HG03520 (cell line): ENCODE measurements around the gene OR51A2.
"Not testable (repeated sequence)": the region's sequence is repeated elsewhere in the genome, so short reads cannot be mapped to it uniquely, and the experiment has no call there.

ENCODE experiments used
- ATAC-seq: cut with Tn5 transposase; IDR thresholded peaks from one replicate; pipeline ENCODE4 v1.9.1; 2021; ENCODE audit warnings: mild to moderate bottlenecking, moderate library complexity; ENCODE audit not compliant: unreplicated experiment

OR51A2 gene, protein sequence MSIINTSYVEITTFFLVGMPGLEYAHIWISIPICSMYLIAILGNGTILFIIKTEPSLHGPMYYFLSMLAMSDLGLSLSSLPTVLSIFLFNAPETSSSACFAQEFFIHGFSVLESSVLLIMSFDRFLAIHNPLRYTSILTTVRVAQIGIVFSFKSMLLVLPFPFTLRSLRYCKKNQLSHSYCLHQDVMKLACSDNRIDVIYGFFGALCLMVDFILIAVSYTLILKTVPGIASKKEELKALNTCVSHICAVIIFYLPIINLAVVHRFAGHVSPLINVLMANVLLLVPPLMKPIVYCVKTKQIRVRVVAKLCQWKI

GRCh38 chr11:4955613-4956012, at the start of gene OR51A2:
OR51A2 (minus strand) TSS chr11:4955713; CDS start chr11:4955713, 0 bp downstream.
- ATAC-seq = not testable (repeated sequence)

- ATAC-seq = no peak
These were observed 49.1 kb upstream of the OR51A2 start for GRCh38 chr11:5004424-5005274.

DNA sequence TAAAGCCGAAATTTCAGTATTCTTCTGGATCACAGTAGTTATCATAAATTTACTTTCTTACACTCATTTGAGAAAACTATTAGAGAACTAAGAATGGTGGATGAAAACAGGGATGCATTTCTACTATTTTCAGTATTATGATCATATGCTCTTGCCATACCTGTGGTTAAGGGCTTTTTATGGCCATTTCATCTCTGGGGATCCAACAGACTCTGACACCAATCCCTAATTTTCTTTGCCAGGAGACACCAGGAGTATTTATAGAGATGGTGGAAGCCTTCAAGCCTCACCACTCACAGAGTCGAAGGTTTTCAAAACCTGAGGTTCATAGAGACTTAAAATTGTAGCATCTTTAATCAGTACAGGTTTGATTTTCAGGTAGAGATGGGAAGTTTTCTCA, 39.0 kb upstream of the OR51A2 start, which contains the start of gene OR51L1:
Gene OR51L1, plus strand, starts transcription at position 301 of the 400 bp plus-strand sequence. CDS start 4,132 bp downstream, outside the sequence.
- ATAC-seq = no peak

GRCh38 chr11:4991060-4991459, 35.5 kb upstream of the OR51A2 start:
- ATAC-seq = no peak

- ATAC-seq = no peak
These were observed 28.3 kb upstream of the OR51A2 start for GRCh38 chr11:4983841-4984240.

DNA sequence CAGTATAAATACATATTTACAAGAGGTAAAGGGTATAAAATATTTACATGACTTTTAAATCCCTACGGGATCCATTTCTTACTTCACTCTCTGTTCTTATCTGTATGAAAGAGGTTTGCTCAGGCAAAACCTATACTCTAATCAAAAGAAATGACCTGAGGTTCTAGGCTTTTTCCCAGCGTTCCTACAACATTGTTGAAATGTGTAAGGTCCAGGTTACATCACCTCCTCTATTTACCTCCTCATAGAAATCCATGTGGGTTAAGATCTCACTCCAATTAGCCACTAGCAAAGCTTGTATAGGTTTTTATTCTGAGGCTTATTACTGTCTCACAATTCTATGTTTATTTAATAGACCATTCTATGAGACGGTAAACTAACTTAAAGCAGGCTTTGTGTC, 27.2 kb upstream of the OR51A2 start:
- ATAC-seq = no peak

GRCh38 chr11:4979036-4979435, 23.5 kb upstream of the OR51A2 start:
- ATAC-seq = no peak

DNA sequence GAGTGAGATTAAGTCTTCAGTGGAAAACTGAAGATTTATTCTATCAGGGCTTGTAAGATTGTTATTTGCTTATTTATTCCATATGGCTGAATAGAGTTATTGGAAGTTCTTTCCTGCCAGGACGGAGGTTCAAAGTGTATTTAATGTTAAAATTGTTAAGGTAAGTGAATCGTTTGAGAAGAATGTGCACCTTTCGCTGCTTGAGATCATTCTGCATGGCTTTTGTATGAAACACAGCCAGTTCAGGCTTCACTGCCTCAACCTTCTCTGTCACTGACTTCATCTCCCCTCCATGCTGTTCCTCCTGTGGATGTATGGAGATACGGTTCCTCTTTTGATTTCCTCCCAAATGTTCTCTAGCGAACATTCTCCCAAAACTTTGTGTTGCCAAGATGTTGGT, 19.9 kb upstream of the OR51A2 start:
- ATAC-seq = no peak

- ATAC-seq = no peak
These were observed 7.3 kb upstream of the OR51A2 start for GRCh38 chr11:4962816-4963215.

GRCh38 chr11:4960877-4961276, 5.4 kb upstream of the OR51A2 start:
- no peak for ATAC-seq

- no peak for ATAC-seq
These were observed 1.9 kb upstream of the OR51A2 start for GRCh38 chr11:4957396-4957795.

DNA sequence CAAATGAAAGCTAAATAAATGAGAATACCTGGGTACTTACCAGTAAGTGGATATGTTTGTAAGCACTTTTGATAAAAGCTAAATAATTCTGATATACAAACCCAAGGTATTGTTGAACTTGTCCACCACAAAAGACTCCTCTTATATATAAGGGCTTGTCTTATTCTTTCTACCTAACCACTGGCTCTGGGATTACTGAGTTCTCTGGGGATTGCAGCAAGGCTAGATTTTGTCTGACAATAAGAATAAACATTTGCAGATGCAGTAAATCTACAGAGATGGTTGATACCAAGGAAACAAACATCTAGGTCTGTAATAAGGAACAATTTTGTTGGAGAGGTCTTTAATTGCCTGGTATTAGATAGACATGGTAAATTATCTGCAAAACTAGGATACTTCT, 8.0 kb downstream of the OR51A2 start, which contains the start of gene OR51A4:
Gene OR51A4, minus strand, starts transcription at position 101 of the 400 bp plus-strand sequence. CDS start 505 bp downstream, outside the sequence.
- no peak for ATAC-seq

GRCh38 chr11:4936745-4937144, 18.8 kb downstream of the OR51A2 start:
- ATAC-seq = no peak

DNA sequence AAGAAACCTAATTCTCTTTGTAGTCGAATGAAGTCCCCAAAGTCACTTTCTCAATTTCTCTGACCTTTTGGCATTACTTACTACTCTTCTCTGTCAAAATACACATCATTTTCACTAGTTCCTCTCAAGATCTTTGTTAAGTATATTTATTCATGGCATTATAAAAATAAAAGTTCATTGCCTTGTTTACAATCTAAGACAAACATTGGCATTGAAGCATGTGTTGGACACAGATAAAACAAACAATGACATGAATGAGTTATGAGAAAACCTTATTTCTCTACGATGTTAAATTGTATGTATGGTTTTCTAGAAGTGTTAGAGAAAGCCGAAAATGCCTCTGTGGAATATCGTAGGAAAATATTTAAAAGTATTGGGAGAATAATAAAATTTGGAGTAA, 22.8 kb downstream of the OR51A2 start:
- ATAC-seq = no peak

DNA sequence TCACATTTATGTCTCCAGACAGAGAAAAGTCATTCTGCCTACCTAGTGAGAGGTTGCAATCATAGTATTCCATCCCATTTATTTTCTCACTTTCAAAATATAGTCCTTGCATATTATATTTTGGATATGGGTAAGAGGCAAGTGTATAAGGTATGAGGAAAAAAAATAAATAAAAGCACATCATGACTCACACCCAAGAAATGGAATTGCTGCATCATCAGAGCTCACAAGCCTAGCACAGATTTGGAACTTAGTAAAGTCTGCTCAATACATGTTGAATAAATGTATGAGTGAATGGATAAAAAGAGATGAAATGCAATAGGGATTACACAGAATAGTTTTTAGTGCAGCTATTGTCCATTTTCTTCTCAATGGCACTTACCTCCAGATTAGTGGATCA, 28.9 kb downstream of the OR51A2 start:
- no peak for ATAC-seq

DNA sequence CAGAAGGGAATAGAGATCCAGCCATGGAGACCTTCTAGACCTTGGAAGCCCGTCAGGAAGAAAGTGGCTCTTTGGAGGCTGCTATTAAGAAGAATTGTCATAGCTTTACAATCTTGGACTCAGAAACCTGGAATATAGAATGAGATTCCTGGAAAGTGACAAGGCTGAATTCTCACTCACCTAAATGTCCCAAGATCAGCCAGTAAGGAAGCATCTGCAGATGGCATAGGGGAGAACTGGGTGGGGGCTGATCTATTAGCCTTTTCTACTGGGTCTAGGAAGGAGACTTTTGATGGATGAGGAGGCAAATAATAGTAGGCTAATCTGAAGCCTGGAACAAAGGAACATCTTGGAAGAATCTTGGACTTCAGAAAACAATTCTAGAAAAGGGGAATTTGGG, 31.3 kb downstream of the OR51A2 start, which contains the start of gene OR51G1:
Gene OR51G1, minus strand, starts transcription at position 101 of the 400 bp plus-strand sequence. Its CDS starts 0 bp downstream, at position 101.
- no peak for ATAC-seq

- ATAC-seq = no peak
These were observed 33.2 kb downstream of the OR51A2 start for GRCh38 chr11:4922304-4922703.

GRCh38 chr11:4921796-4922195, 33.7 kb downstream of the OR51A2 start:
- ATAC-seq = no peak

GRCh38 chr11:4919250-4919649, 36.3 kb downstream of the OR51A2 start, which contains the start of gene OR51G2:
OR51G2 (minus strand) TSS chr11:4919350; CDS start chr11:4915663, 3,687 bp downstream.
- ATAC-seq = no peak

DNA sequence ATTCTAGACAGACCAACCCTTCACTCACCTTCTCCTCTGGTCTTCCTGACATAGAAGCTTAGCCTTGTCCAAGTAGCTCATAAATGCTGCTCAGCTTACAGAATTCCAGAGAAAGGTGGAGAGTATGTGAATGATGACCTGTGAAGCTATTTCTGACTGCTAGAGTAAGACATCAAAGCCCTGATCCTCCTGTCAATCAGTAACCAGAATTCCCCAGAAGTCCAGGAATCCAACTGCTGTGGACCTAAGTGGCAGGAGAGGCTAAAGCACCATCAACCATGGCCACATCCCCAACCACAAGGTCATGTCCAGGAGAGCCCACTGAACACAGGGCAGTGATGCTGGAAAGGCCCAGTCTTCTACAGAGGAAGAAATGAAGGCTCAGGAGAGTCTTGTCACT, 38.9 kb downstream of the OR51A2 start:
- ATAC-seq = no peak
